Measurements from ENCODE around the gene ZNF813.

Gene ZNF813

DNA sequence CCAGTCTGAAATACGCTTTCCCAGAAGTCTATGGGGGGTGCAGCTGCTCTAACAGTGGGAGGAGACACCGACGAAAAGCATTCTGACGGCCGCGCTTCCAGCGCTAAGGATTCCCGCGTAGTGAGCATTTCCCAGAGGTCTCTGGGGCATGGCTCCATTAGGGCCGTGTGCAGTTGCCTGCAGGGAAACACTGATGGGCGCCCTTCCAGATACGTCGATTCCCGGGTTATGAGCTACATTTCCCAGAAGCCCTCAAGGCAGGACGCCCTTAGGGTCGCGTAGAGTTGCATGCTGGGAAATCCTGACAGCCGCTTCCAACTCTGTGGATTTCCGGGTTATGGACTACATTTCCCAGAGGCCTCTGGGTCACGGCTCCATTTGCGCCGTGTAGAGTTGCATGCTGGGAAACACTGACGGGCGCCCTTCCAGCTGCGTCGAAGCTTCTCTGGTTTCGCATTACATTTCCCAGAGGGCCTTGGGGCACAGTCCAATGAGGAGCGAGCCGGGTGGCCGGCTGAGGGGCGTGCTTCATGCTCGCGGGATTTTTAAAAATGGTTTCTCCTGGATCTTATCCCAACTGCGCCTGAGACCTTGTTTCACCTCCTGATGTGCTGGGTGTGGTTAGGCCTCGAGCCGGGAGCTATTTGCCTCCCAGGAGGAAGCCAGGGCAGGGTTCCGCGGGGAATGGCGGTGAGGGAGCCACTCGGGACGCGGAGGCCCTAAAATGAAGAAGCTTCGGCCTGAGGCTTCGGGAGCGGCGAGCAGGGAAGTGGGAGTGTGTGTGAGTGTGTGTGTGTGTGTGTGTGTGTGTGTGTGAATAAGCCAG, 53.2 kb downstream of the ZNF813 start:
- DNase-seq (peak; percentile 84), ATAC-seq (peak; percentile 100)

- peak; percentile 15 for DNase-seq
- ATAC-seq = no peak
Observed at GRCh38 chr19:53521373-53522202, 54.1 kb downstream of the ZNF813 start.

DNA sequence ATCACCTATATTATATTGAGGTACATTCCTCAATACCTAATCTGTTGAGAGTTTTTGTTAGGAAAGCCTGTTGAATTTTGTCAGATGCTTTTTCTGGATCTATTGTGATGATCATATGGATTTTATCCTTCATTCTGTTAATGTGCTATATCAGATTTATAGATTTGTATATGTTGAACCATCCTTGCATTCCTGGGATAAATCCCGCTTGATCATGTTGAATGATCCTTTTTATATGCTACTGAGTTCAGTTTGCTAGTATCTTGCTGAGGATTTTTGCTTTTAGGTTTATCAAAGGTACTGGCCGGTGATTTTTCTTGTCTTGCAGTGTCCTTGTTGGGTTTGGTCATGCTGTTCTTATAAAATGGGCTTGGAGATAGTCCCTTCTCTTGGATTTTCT, 58.4 kb downstream of the ZNF813 start:
- no peak for ATAC-seq
- DNase-seq = no peak

DNA sequence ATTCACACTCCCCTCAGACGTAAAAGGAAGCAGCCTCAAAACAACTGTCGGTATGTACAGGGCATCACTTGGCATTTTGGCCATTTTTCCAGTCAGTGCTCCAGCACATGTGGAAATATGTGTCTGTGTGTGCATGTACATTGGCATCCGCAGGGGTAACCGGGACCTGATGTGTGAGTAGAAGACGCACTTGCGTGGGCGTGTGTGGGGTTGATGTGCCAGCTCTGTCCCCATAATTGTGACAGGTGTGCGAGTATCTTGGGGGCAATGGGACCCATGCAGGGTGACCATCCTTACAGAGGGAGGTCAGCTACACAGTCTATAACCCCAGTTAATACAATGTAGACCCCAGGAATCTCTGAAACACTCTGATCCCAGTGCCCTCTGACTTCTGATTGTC, 63.1 kb downstream of the ZNF813 start:
- DNase-seq (no peak), ATAC-seq (no peak)

GRCh38 chr19:53531457-53531856, 63.9 kb downstream of the ZNF813 start:
- no peak for ATAC-seq

DNA sequence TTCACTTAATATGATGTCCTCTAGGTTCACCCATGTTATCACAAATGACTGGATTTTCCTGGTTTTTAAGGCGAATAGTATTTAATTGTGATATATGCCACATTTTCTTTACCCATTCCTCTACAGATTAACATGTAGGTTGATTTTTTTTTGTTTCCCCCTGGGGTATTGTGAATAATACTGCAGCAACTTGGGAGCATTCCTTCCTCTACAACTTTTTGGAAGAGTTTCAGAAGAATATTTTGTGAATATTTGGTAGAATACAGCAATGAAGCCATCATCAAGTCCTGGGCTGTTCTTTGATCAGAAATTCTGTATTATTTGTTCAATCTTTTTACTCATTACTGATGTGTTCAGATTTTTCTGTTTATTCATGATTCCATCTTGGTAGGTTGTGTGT, 64.8 kb downstream of the ZNF813 start:
- ATAC-seq (no peak), DNase-seq (no peak)

More at GRCh38 chr19:53531457-53531856, 63.9 kb downstream of the ZNF813 start:
- no peak for DNase-seq

GRCh38 chr19:53536225-53536548, 68.7 kb downstream of the ZNF813 start:
- no peak for DNase-seq
- ATAC-seq = no peak

GRCh38 chr19:53537121-53537520, 69.6 kb downstream of the ZNF813 start:
- ATAC-seq = peak; percentile 0
- DNase-seq = peak; percentile 21

- peak; percentile 89 for DNase-seq
Observed at GRCh38 chr19:53537521-53538377, 70.2 kb downstream of the ZNF813 start, which contains the start of gene ZNF331. ZNF331 (plus strand) TSS chr19:53538145; CDS start chr19:53569377, 31,232 bp downstream.

DNA sequence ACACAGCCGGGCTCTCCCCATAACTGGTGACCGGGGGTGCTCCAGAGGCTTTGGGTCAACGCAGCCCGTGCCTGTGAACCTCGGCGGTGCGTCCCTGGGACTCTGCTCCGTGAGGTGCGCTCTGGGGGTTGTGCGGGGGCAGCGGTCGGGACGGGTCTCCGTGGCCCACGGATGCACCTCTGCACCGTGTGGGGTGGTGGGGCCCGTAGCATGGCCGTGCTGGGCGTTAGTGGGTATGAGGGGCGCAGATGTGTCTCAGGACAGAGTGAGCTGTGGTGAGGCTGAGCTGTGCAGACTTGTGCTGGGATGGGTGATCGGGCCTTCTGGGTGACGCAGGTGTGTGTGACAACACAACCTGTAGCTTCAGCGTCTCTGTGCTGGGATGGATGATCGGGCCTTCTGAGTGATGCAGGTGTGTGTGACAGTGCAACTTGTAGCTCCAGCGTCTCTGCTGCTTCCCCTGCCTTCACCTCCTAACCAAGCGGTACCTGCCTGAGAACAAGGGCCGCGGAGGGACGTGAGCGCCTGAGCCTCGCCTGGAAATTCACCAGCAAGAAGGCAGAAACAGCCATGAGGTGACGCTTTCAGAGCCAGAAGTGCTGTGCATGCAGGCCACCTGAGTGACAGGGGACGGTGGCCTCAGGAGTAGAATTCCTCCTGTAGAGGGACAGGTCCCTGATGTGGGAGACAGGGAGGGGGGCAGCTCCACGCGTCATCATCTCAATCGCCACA, 71.0 kb downstream of the ZNF813 start:
- ATAC-seq (no peak), DNase-seq (no peak)

More at GRCh38 chr19:53537521-53538377, 70.2 kb downstream of the ZNF813 start, which contains the start of gene ZNF331:
- peak; percentile 83 for ATAC-seq

GRCh38 chr19:53540091-53540490, 72.6 kb downstream of the ZNF813 start:
- ATAC-seq (no peak), DNase-seq (no peak)

DNA sequence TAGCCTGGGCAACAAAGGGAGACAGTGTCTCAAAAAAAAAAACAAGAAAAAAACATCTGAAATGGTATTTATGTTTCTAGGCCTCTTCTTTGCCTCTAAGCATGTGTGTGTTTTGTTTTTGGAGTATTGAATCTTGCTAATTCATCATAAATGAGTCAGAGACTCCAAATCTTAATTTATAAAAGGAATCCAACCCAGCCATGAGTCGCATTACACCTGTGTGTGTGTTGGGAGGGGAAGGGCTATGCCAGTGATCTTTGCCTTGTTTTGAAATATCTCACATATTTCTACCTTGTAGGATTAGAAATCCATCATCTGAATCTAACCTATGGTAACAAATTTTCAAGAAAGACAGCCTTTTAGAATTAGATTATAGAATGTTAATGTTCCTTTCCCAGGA, 74.4 kb downstream of the ZNF813 start:
- ATAC-seq = no peak

DNA sequence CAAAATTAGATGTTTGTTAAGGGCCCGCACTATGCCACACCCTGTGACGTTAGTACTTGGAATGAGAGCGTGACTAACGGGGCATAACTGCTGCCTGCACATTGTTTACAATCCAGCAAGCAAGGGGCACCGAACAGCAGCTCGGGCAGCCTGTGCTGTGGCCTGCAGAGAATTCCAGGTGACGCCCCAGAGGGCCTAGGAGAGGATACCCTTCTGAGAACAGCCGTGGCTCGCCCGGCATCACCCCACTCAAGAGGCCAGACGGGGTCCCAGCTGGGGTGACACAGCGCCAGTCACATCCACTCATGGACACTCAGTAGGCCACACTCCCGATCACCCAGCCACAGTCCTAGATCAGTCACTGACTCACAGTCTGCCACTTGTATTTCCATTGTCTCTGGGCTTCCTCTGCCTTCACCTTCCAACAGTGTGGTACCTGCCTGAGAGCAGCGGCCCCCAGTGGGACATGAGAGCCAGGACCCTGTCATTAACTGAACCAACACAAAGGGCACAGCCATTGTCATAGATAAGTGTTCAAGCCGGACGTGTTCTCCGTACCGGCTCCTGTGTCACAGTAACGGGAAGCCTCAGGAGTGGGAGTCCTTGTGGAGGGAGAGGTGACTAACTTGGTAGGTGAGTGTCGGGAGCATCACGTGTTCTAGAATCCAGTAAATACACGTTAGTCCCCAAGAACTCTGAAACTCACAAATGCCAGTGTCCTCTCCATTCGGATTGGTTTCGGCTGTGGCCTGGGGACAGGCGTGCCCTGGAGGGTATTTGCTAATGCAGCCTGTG, 77.9 kb downstream of the ZNF813 start:
- DNase-seq = no peak
- no peak for ATAC-seq

More for the DNA sequence above, 74.4 kb downstream of the ZNF813 start:
- DNase-seq = no peak

All from stimulated activated naive CD8-positive, alpha-beta T cell treated with anti-CD3 and anti-CD28 coated beads, Interleukin-15, Interleukin-2, amounts not matched to agents 100 U/mL and 50 U/mL, for 24 hours (primary cell).